Endothelial cell (in vitro differentiated cells): ENCODE data around the gene IFNL2. TPM values are rescaled to one million over a fixed set of nuclear protein-coding genes. Genes with fewer than 3 reads are reported as not detected.
"Not testable (repeated sequence)": the region's sequence is repeated elsewhere in the genome, so short reads cannot be mapped to it uniquely, and the experiment has no call there.

Experiments used
- DNase-seq: peaks from one replicate; pipeline ENCODE4 v3.0.0; 2021; ENCODE audit warnings: low spot score
- H3K27ac Mint-ChIP-seq: one replicate; pipeline ENCODE4 v1.8.0; 2021; ENCODE audit warnings: mixed read lengths, inconsistent platforms; ENCODE audit not compliant: unreplicated experiment
- H3K27me3 Mint-ChIP-seq: one replicate; pipeline ENCODE4 v1.8.0; 2021; ENCODE audit warnings: mild to moderate bottlenecking, moderate library complexity, mixed read lengths, inconsistent platforms; ENCODE audit not compliant: unreplicated experiment
- H3K36me3 Mint-ChIP-seq: one replicate; pipeline ENCODE4 v1.8.0; 2021; ENCODE audit warnings: mild to moderate bottlenecking, low read depth, mixed read lengths, inconsistent platforms; ENCODE audit not compliant: unreplicated experiment
- H3K4me1 Mint-ChIP-seq: one replicate; pipeline ENCODE4 v1.8.0; 2021; ENCODE audit warnings: mild to moderate bottlenecking, mixed read lengths, inconsistent platforms; ENCODE audit not compliant: unreplicated experiment
- H3K4me3 Mint-ChIP-seq: one replicate; pipeline ENCODE4 v1.8.0; 2021; ENCODE audit warnings: mild to moderate bottlenecking, mixed read lengths, inconsistent platforms; ENCODE audit not compliant: unreplicated experiment
- H3K9me3 Mint-ChIP-seq: one replicate; pipeline ENCODE4 v1.8.0; 2021; ENCODE audit warnings: mixed read lengths, inconsistent platforms; ENCODE audit not compliant: unreplicated experiment
- CTCF ChIP-seq: fragments of 200-600 bp; sonication (generic); IDR thresholded peaks from one replicate; pipeline ENCODE4 v1.5.0; 2021; ENCODE audit warnings: antibody characterized with exemption; ENCODE audit not compliant: unreplicated experiment
- total RNA-seq: library from RNA; stranded (reverse); fragmentation: NEBNext Ultra II Directional; extraction: Animal tissue kit (Norgen Biotek cat#: 25700); gene quantifications from one replicate; pipeline ENCODE4 v1.2.1, GENCODE V29; 2021; ENCODE audit not compliant: unreplicated experiment

IFNL2 gene
- total RNA-seq, 1 donor from 2014 or later, result not detected

- no peak for TF ChIP-seq CTCF
- Mint-ChIP-seq H3K27ac (no peak overlapping the region), H3K36me3 (peaks cover 5% of the 10 kb centered on the region), H3K4me3 (peak overlapping the region; percentile 57), H3K4me1 (peaks cover 6% of the 10 kb centered on the region), H3K9me3 (no peaks in the 10 kb centered on the region), H3K27me3 (peaks cover 20% of the 10 kb centered on the region)
- no peak for DNase-seq
Observed at GRCh38 chr19:39307046-39307821, 39.0 kb downstream of the IFNL2 start.

GRCh38 chr19:39307822-39308530 lies 39.8 kb downstream of the IFNL2 start:
- peaks cover 6% of the 10 kb centered on the region for H3K4me1 Mint-ChIP-seq
- H3K4me3 Mint-ChIP-seq, result no peak overlapping the region
- peak; percentile 33 for DNase-seq
- H3K27ac Mint-ChIP-seq, result no peak overlapping the region
- no peak for TF ChIP-seq CTCF
- H3K36me3 Mint-ChIP-seq, result peaks cover 5% of the 10 kb centered on the region
- no peaks in the 10 kb centered on the region for H3K9me3 Mint-ChIP-seq
- H3K27me3 Mint-ChIP-seq, result peaks cover 20% of the 10 kb centered on the region

GRCh38 chr19:39308531-39309304 lies 40.5 kb downstream of the IFNL2 start:
- Mint-ChIP-seq H3K27ac (no peak overlapping the region), H3K4me3 (no peak overlapping the region), H3K9me3 (no peaks in the 10 kb centered on the region), H3K4me1 (peaks cover 6% of the 10 kb centered on the region), H3K36me3 (peaks cover 5% of the 10 kb centered on the region), H3K27me3 (peaks cover 20% of the 10 kb centered on the region)
- no peak for DNase-seq
- TF ChIP-seq CTCF, result no peak

DNA sequence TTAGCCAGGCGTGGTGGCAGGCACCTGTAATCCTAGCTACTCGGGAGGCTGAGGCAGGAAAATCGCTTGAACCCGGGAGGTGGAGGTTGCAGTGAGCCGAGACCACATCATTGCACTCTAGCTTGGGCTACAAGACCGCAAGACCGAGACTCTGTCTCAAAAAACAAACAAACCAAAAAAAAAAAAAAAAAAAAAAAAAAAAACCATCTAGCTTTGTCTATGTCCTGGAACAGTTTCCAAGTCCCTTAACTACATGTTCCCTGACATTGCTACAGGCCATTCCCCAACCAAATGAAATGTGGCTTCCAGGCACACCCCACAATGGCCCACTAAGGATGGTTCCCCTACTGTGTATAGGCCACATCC lies 41.1 kb downstream of the IFNL2 start:
- H3K4me3 Mint-ChIP-seq, H3K36me3 Mint-ChIP-seq, H3K9me3 Mint-ChIP-seq, DNase-seq, H3K27ac Mint-ChIP-seq, H3K4me1 Mint-ChIP-seq: not testable (repeated sequence)
- H3K27me3 Mint-ChIP-seq, result peaks cover 20% of the 10 kb centered on the region

DNA sequence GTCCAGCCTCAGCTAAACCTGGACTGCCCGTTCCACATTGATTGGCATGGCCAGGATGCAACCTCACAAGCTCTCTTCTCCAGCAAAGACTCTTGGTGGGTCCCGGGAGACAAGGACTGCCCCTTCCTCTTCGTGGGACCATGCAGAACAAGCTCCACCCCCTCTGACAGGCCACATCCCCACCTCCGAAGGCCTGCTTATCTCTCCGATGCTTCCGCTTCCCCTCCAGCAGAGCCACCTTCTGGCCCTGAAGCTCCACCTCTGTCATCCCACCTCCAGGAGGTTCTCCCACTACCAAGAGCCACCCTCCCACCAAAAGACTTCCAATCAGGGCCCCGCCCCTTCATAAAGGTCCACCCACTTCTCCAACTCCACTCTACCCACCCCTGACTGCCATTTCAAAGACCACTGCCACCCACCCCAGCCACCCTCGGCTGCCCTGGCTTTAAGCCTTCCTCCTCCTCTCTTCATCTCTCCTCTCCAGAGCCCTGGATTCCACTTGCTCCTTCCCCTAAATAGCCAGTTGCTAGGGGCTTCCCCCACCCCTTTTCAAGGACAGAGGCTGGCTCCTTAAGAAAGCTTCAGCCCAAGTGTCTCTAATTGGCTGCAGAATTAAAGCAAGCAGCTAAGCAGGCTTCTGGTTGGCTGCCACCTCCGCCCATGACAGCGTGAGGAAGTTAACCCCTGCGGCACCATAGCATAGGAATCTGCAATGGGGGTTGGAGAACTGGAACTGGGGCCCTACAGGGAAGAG lies 42.5 kb downstream of the IFNL2 start:
- DNase-seq, result no peak
- TF ChIP-seq CTCF, result no peak
- H3K27me3 Mint-ChIP-seq, result peaks cover 20% of the 10 kb centered on the region
- H3K36me3 Mint-ChIP-seq, result peaks cover 5% of the 10 kb centered on the region
- peak overlapping the region; percentile 44 for H3K4me3 Mint-ChIP-seq
- no peaks in the 10 kb centered on the region for H3K9me3 Mint-ChIP-seq
- H3K4me1 Mint-ChIP-seq, result peaks cover 6% of the 10 kb centered on the region
- no peak overlapping the region for H3K27ac Mint-ChIP-seq
